ENCODE data around the gene BID. TPM values are rescaled to one million over a fixed set of nuclear protein-coding genes. Genes with fewer than 3 reads are reported as not detected.

Gene BID
- total RNA-seq, 4 donors from 2014 or later, result 16.5 to 35.1 (median 27.5) TPM

DNA sequence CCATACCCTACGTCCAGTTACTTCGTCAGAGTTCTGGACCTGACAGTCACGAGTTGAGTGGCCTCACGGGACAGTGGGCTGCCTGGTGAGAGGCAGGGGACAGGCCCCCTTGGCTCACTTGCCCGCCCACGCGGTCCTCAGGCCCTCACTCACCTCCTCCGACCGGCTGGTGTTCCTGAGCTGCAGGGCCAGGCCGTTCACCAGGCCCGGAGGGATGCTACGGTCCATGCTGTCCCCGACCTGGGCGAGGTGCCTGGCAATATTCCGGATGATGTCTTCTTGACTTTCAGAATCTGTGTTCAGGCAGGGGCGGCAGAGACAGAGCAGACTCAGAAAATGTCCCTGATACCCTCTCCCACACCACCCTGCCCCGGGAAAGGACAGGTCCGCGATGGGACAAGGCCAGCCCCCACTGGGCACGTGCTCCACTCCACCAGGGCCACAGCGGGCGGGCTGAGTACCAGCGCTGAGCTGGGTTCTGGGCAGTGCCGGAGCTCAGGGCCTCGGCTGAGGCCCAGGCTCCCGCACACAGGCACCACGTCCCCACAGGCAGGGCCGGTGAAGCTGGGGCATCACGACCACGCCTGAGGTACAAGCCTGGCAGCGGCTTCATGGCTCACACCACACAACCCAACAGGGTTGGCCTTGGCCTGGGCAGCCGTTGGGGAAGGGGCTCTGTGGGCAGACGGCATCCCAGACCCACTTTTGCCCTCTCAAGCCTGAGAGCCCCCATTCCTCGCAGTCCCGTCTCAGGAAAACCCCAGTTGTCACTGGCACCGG is 34.9 kb downstream of the BID start:
- Histone ChIP-seq H3K4me1 (no peaks in the 10 kb centered on the region), H3K4me3 (no peak overlapping the region), H3K9me3 (no peaks in the 10 kb centered on the region), H3K36me3 (peaks cover 0 to 51% (median 0%) of the 10 kb centered on the region in 3 donors), H3K27me3 (no peaks in the 10 kb centered on the region), H3K27ac (no peak overlapping the region)
- DNase-seq, result no peak
- no peak for TF ChIP-seq CTCF (IDR thresholded peaks at IDR 0.05)
- TF ChIP-seq POLR2A (IDR thresholded peaks at IDR 0.05), result no peak

GRCh38 chr22:17738386-17739128 is 35.7 kb downstream of the BID start:
- no peaks in the 10 kb centered on the region for H3K4me1 ChIP-seq
- no peaks in the 10 kb centered on the region for H3K9me3 ChIP-seq
- H3K36me3 ChIP-seq, result peaks cover 0 to 56% (median 0%) of the 10 kb centered on the region in 3 donors
- H3K27me3 ChIP-seq, result no peaks in the 10 kb centered on the region
- no peak overlapping the region for H3K4me3 ChIP-seq
- DNase-seq, result no peak
- H3K27ac ChIP-seq, result no peak overlapping the region
- TF ChIP-seq POLR2A (IDR thresholded peaks at IDR 0.05) (no peak), CTCF (IDR thresholded peaks at IDR 0.05) (no peak)

- no peak for TF ChIP-seq POLR2A (IDR thresholded peaks at IDR 0.05)
- no peak for TF ChIP-seq CTCF (IDR thresholded peaks at IDR 0.05)
- Histone ChIP-seq H3K27me3 (no peaks in the 10 kb centered on the region), H3K27ac (peak overlapping the region in 1 of 4 donors; percentile 25), H3K36me3 (peaks cover 0 to 79% (median 0%) of the 10 kb centered on the region in 3 donors), H3K4me1 (no peaks in the 10 kb centered on the region), H3K4me3 (no peak overlapping the region), H3K9me3 (no peaks in the 10 kb centered on the region)
- no peak for DNase-seq
These were observed 40.1 kb downstream of the BID start for GRCh38 chr22:17734187-17734586.

GRCh38 chr22:17733466-17733865 is 40.8 kb downstream of the BID start:
- no peak for DNase-seq
- no peaks in the 10 kb centered on the region for H3K4me1 ChIP-seq
- no peak for TF ChIP-seq CTCF (IDR thresholded peaks at IDR 0.05)
- no peak for TF ChIP-seq POLR2A (IDR thresholded peaks at IDR 0.05)
- H3K4me3 ChIP-seq, result no peak overlapping the region
- no peaks in the 10 kb centered on the region for H3K9me3 ChIP-seq
- H3K27ac ChIP-seq, result peak overlapping the region in 1 of 4 donors; percentile 25
- peaks cover 0 to 76% (median 0%) of the 10 kb centered on the region in 3 donors for H3K36me3 ChIP-seq
- H3K27me3 ChIP-seq, result no peaks in the 10 kb centered on the region

- TF ChIP-seq POLR2A (IDR thresholded peaks at IDR 0.05) (no peak), CTCF (IDR thresholded peaks at IDR 0.05) (no peak)
- no peak overlapping the region for H3K27ac ChIP-seq
- peaks cover 0 to 74% (median 0%) of the 10 kb centered on the region in 3 donors for H3K36me3 ChIP-seq
- H3K4me1 ChIP-seq, result no peaks in the 10 kb centered on the region
- no peaks in the 10 kb centered on the region for H3K9me3 ChIP-seq
- no peak for DNase-seq
- H3K4me3 ChIP-seq, result no peak overlapping the region
- no peaks in the 10 kb centered on the region for H3K27me3 ChIP-seq
These were observed 41.9 kb downstream of the BID start for GRCh38 chr22:17732251-17732854.

All from Peyer's patch (tissue), 4 donors.